Stimulated activated naive CD4-positive, alpha-beta T cell treated with Interleukin-2 at 50 U/mL for 16 hours (primary cell): ENCODE data around the gene PCDHAC2.

ENCODE experiments used
- DNase-seq: peaks from one replicate; lab custom pipeline; 2025; lab: John Stamatoyannopoulos, UW

PCDHAC2 gene, protein sequence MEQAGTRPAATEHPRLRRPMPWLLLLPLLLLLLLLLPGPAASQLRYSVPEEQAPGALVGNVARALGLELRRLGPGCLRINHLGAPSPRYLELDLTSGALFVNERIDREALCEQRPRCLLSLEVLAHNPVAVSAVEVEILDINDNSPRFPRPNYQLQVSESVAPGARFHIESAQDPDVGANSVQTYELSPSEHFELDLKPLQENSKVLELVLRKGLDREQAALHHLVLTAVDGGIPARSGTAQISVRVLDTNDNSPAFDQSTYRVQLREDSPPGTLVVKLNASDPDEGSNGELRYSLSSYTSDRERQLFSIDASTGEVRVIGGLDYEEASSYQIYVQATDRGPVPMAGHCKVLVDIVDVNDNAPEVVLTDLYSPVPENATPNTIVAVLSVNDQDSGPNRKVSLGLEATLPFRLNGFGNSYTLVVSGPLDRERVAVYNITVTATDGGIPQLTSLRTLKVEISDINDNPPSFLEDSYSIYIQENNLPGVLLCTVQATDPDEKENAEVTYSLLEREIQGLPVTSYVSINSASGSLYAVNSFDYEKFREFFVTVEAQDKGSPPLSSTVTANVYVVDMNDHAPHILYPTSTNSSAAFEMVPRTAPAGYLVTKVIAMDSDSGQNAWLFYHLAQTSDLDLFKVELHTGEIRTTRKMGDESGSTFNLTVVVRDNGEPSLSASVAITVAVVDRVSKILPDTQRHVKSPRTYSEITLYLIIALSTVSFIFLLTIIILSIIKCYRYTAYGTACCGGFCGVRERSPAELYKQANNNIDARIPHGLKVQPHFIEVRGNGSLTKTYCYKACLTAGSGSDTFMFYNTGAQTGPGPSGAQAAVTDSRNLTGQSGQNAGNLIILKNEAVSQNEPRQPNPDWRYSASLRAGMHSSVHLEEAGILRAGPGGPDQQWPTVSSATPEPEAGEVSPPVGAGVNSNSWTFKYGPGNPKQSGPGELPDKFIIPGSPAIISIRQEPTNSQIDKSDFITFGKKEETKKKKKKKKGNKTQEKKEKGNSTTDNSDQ

GRCh38 chr5:140966293-140967225, at the start of gene PCDHAC2:
TSS of gene PCDHAC2 (plus strand) at chr5:140966476. CDS start at chr5:140966767, 291 bp downstream.
- no peak for DNase-seq

DNA sequence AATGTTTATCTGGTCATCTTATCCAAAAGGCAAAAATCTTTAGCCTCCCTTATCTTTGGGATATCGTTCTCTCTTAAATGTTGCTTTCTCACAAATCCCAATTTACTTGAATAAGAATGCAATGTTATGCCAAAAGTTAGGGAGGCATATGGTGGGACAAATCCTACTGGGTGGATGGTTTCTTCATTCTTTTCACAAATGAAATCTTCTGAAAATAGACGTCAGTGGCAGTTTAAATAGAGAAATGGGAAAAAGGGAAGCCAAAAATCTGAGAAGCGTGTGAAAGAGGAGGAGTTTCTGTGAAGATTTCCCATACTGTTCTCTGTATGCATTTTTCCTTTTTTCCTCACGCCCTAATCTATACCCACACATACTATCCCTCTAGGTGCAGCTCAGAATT, 42.7 kb upstream of the PCDHAC2 start:
- no peak for DNase-seq

- DNase-seq = no peak
Measured at GRCh38 chr5:140925806-140926442, 40.4 kb upstream of the PCDHAC2 start, which contains the start of gene PCDHAC1. TSS of gene PCDHAC1 (plus strand) at chr5:140926299. CDS start at chr5:140926893, 594 bp downstream.

- no peak for DNase-seq
Measured at GRCh38 chr5:140926443-140927227, 39.6 kb upstream of the PCDHAC2 start.

DNA sequence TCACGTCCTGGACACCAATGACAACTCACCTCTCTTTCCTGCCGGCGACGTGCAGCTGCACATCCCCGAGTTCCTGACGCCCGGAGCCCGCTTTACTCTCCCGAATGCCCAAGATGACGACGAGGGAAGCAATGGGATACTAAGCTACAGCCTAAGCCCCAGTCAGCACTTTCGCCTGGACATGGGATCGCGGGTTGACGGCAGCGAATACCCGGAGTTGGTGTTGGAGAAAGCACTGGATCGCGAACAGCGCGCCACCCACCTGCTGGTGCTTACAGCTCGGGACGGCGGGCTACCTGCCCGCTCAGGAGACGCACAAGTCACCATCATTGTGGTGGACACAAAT, 39.1 kb upstream of the PCDHAC2 start:
- no peak for DNase-seq

DNA sequence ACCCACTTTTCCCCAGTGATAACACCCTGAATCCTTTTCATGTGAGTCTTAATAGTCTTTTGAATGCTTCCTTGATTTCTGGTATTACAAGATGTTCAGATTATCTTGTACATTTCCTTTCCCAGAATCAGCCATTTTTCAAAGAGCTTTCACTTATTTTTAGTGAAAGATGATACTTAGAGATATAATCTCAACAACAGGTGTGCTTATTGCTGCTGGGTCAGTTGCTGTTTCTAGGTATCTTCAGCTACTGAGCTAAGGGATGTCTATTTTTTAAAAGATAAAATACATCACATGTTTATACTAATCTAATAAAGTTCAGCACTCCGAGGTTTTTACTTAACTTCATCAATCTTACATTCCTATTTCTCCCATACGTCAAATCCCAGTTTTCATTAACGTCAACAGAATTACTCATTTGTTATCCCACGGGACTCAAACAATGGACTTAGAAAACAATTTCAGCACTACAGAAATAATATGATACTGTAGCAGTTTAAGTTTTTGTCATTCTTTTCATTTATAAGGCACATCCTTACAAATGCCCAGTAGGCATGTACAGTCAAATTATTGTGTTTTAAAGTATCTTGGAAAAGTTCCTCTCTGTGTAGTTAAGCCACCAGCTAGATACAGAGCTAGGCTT, 31.2 kb upstream of the PCDHAC2 start:
- DNase-seq = no peak

DNA sequence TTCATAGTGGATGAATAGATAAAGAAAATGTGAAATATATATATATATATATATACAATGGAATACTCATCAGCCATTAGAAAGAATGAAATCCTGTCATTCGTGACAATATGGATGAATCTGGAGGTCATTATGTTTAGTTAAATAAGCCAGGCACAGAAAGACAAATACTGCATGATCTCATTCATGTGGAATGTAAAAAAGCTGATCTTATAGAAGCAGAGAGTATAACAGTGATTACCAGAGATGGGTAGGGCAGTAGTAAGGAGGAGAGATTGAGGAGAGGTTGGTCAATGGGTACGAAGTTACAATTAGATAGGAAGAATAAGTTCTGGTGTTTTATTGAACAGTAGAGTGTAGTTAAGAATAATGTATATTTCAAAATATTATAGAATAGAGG, 19.7 kb upstream of the PCDHAC2 start:
- DNase-seq = no peak

- no peak for DNase-seq
Measured at GRCh38 chr5:140951636-140952035, 14.6 kb upstream of the PCDHAC2 start.

DNA sequence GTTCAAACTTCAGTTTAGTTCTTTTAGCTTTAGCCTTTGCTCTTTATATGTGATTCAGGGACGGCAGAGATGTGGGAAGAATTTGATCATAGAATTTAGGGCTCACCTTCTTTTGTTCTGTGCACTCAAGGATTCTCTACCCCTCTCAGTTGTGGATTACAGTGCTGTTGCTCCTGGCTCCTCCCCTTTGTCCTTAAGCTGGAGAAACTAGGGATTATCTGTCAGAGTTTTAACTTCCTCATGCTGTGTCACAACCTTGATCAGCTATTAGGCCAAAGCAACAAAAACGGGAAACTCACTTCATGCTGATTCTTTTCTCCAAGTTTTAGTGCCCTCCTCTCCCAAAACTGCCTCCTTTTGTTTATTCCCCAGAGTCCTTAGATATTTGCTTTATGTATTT, 13.0 kb upstream of the PCDHAC2 start:
- DNase-seq = no peak

GRCh38 chr5:140962190-140962589, 4.1 kb upstream of the PCDHAC2 start:
- DNase-seq = no peak

GRCh38 chr5:140964356-140964755, 1.9 kb upstream of the PCDHAC2 start:
- no peak for DNase-seq

- no peak for DNase-seq
Measured at GRCh38 chr5:140965905-140966292, 377 bp upstream of the PCDHAC2 start.

- DNase-seq = no peak
Measured at GRCh38 chr5:140967226-140967893, 1.1 kb downstream of the PCDHAC2 start.

GRCh38 chr5:140969880-140970279, 3.6 kb downstream of the PCDHAC2 start:
- no peak for DNase-seq

DNA sequence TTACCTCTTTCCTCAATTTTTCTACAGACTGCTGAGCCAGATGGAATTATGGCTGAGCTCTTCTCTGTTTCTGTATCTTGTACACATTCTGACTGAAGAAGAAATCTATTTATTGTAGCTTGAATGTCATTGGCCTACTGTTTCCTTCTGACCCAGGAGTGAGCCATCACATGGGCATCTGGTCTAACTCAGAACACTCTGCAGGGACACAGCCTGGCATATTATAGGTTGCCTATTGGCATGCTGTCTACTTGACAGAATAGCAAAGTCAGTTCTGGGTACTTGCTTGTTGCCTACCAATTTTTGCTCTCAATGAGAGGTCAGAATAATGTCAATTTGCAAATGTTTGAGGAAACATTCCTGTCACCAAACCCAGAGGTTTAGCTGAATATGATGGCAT, 7.3 kb downstream of the PCDHAC2 start:
- DNase-seq = no peak

DNA sequence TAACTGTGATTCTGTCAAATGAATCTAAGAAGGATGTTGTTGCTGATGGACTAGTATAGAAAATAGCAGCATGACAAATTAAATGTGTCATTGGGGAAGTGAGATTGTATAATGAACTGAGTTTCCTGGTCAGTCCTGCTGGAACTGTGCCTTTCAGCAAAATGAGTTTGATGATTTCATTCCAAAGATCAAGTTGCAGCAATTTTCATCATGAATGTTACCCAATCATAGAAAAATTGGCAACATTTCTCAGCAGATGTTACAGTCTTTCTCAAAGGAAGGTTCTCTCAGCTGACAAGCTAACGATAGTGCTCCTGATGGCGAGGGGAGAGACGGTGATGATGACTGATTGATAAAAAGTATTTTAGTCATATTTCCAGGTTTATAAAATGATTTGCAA, 10.7 kb downstream of the PCDHAC2 start:
- no peak for DNase-seq

DNA sequence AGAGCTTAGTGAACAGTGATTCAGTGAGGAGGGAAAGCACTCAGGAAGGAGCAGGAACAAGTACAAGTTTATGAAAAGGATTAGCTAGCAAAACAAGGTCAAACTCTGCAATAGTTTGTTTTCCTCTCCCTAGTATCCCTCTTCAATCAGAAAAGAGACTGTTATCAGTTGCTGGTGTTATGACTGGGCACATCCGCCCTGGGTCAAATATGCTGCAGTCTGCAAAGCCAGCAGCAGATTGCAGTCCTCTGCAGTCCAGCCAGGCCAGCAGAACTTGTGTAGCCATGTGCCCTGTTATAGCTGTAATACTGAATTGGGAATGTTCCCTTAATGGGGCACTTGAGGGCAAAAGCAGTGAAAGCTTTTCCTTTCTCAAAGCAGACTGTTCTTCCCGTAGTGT, 12.0 kb downstream of the PCDHAC2 start:
- no peak for DNase-seq

GRCh38 chr5:140978983-140979382, 12.7 kb downstream of the PCDHAC2 start:
- no peak for DNase-seq

DNA sequence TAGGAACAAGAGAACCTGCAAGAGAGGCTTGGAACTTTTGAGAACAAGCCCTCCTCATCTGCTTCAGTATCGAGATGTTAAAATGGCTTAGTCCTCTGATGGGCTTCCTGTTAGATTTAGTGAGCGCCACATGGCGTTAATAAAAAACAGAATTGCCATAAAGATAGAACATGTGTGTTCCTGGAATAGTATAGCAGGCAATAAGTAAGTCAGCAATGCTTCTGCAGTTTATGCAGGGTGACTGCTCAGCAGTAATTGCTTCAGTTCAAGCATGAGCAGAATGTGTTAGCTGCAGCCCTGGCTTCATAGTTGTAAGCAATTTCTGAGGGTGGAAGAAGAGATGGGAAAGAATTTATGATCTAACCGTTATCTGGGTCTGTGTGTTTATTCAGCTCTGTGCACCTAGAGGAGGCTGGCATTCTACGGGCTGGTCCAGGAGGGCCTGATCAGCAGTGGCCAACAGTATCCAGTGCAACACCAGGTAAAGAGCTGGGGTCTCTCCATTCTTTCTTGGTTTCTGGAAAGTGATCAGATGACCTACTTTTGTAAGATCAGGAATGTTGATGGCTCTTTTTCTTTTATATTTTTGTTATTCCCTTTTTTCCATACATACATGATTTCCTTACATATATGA, 15.9 kb downstream of the PCDHAC2 start:
- no peak for DNase-seq
